Common myeloid progenitor, CD34-positive (primary cell): ENCODE measurements around the gene ANKRD55.

Experiments
- CTCF ChIA-PET: fragments of 350-600 bp; sonication (Branson Sonifier 250); formaldehyde crosslinking; loops from one replicate; lab custom pipeline; 2021; ENCODE audit warnings: antibody characterized with exemption; lab: Charles Lee
- POLR2A ChIA-PET: fragments of 350-600 bp; sonication (Branson Sonifier 250); formaldehyde crosslinking; loops from one replicate; lab custom pipeline; 2021; ENCODE audit warnings: antibody characterized with exemption; lab: Charles Lee
- DNase-seq, 3 donors: peaks; one replicate each; pipeline versions ENCODE4 v3.0.0 to v3.0.0-alpha.2; 2013
- H3K27ac ChIP-seq, 2 experiments: 1 replicate in 1 of 2; 2 replicates in 1 of 2; pipeline ENCODE4 v1.7.0; 2013; ENCODE audit warnings: inconsistent platforms in 2 of 2, low read length in 2 of 2, mild to moderate bottlenecking in 2 of 2, low read depth in 1 of 2, moderate library complexity in 1 of 2; ENCODE audit not compliant: severe bottlenecking in 2 of 2, insufficient read depth in 1 of 2, poor library complexity in 1 of 2
- H3K27me3 ChIP-seq, 5 experiments: replicated peaks in 2 of 5; 1 replicate in 3 of 5; 2 replicates in 2 of 5; pipeline versions ENCODE4 v1.6.1 to v1.7.0; 2013; ENCODE audit warnings: low read length in 4 of 5, mild to moderate bottlenecking in 2 of 5, moderate library complexity in 2 of 5, inconsistent platforms in 1 of 5; ENCODE audit not compliant: insufficient read depth in 5 of 5, control insufficient read depth in 4 of 5
- H3K36me3 ChIP-seq, 4 experiments: 1 replicate in 2 of 4; 2 replicates in 2 of 4; pipeline versions ENCODE4 v1.6.1 to v1.7.0; 2013; ENCODE audit warnings: low read length in 3 of 4, control low read depth in 1 of 4, mild to moderate bottlenecking in 1 of 4; ENCODE audit not compliant: control insufficient read depth in 4 of 4, insufficient read depth in 4 of 4
- H3K4me1 ChIP-seq, 4 experiments: 1 replicate in 3 of 4; 2 replicates in 1 of 4; pipeline versions ENCODE4 v1.6.1 to v1.7.1; 2013; ENCODE audit warnings: low read length in 3 of 4, mild to moderate bottlenecking in 3 of 4, control low read depth in 1 of 4, inconsistent platforms in 1 of 4, moderate library complexity in 1 of 4; ENCODE audit not compliant: control insufficient read depth in 4 of 4, insufficient read depth in 4 of 4; ENCODE audit errors: control extremely low read depth in 1 of 4
- H3K4me3 ChIP-seq, 7 experiments: 1 replicate in 4 of 7; 2 replicates in 3 of 7; pipeline versions ENCODE4 v1.5.1 to v1.7.0; 2013; ENCODE audit warnings: mild to moderate bottlenecking in 7 of 7, low read length in 6 of 7, moderate library complexity in 6 of 7, inconsistent platforms in 2 of 7, low read depth in 2 of 7, control low read depth in 1 of 7; ENCODE audit not compliant: insufficient read depth in 4 of 7, control insufficient read depth in 1 of 7; ENCODE audit errors: extremely low read depth in 1 of 7
- H3K9me3 ChIP-seq, 5 experiments: 1 replicate in 4 of 5; 2 replicates in 1 of 5; pipeline versions ENCODE4 v1.6.1 to v1.7.1; 2013; ENCODE audit warnings: low read length in 4 of 5, mild to moderate bottlenecking in 2 of 5, inconsistent platforms in 1 of 5, low read depth in 1 of 5, moderate library complexity in 1 of 5; ENCODE audit not compliant: control insufficient read depth in 4 of 5, insufficient read depth in 2 of 5; ENCODE audit errors: control extremely low read depth in 1 of 5
- WGBS: methylation state at CpG from one replicate; pipeline ENCODE4 v1.1.5; 2013; ENCODE audit not compliant: insufficient coverage; 5-methylcytosine and 5-hydroxymethylcytosine counted together

ANKRD55 gene

DNA sequence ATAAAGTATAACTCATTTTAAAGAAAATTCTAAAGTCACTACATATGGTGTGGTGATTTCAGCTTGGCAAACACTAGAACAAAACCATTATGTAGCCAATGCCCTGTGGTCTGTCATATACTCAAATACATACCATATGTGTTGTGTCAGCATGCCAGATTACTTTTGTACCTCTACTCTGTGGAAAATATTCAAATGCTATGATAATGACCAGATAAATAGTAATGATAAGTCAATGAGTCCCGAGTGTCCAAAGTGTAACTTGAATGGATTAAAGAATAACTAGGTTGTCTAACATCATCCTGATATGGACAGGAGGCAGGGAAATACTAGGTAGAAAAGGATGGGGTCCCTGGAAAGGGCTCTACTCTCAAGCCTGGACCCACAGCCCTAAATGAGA is 180.4 kb downstream of the ANKRD55 start:
- H3K36me3 ChIP-seq: no peaks in the 10 kb centered on the region
- no peaks in the 10 kb centered on the region for H3K27me3 ChIP-seq
- peaks cover 8 to 32% (median 20%) of the 10 kb centered on the region in 4 experiments for H3K4me1 ChIP-seq
- H3K9me3 ChIP-seq: peaks cover 0 to 10% (median 4%) of the 10 kb centered on the region in 5 experiments
- no peak for DNase-seq
- no peak overlapping the region for H3K27ac ChIP-seq
- H3K4me3 ChIP-seq: no peak overlapping the region
- ChIA-PET POLR2A (interaction anchor here (0.7 kb wide), 1 partner anchor 23 kb away, joined by 5 read pairs; no protein-coding TSS in a partner anchor), CTCF (interaction anchor here (0.6 kb wide), 1 partner anchor 131 kb away, joined by 3 read pairs; no protein-coding TSS in a partner anchor)
- WGBS: 80% methylated on average over 1 of the region's 1 CpG

GRCh38 chr5:56050551-56051255 is 182.4 kb downstream of the ANKRD55 start:
- no CpG with 5 or more reads among the region's 1 CpG for WGBS
- H3K9me3 ChIP-seq: peaks cover 0 to 10% (median 4%) of the 10 kb centered on the region in 5 experiments
- H3K4me1 ChIP-seq: peaks cover 8 to 29% (median 20%) of the 10 kb centered on the region in 4 experiments
- peak overlapping the region in 6 of 7 experiments; percentile 30 to 75 (median 42) for H3K4me3 ChIP-seq
- POLR2A ChIA-PET: no interaction called here
- H3K27ac ChIP-seq: peak overlapping the region in 1 of 2 experiments; percentile 59
- H3K36me3 ChIP-seq: no peaks in the 10 kb centered on the region
- DNase-seq: peak in 2 of 3 donors; percentile 61 to 69
- H3K27me3 ChIP-seq: no peaks in the 10 kb centered on the region
- CTCF ChIA-PET: interaction anchor here (2.4 kb wide), 1 partner anchor 9 kb away, joined by 6 read pairs; no protein-coding TSS in a partner anchor
